CD8-positive, alpha-beta memory T cell (primary cell): Measurements from ENCODE around the gene OAS2. TPM values are rescaled to one million over a fixed set of nuclear protein-coding genes. Genes with fewer than 3 reads are reported as not detected.

ENCODE experiments used
- CTCF ChIA-PET: fragments of 350-600 bp; sonication (Branson Sonifier 250); formaldehyde crosslinking; loops from one replicate; lab custom pipeline; 2021; ENCODE audit warnings: antibody characterized with exemption; lab: Charles Lee
- POLR2A ChIA-PET: fragments of 350-600 bp; sonication (Branson Sonifier 250); formaldehyde crosslinking; loops from one replicate; lab custom pipeline; 2021; ENCODE audit warnings: antibody characterized with exemption; lab: Charles Lee
- DNase-seq, 5 donors: peaks; one replicate each; pipeline versions ENCODE4 v3.0.0 to v3.0.0-alpha.2; 2020 to 2022; ENCODE audit warnings: mixed read lengths in 1 of 5
- H3K27ac ChIP-seq: one replicate; pipeline ENCODE4 v1.7.0; 2013; ENCODE audit warnings: low read depth, mild to moderate bottlenecking, low read length, moderate library complexity
- H3K27me3 ChIP-seq: 2 replicates; pipeline ENCODE4 v1.7.0; 2013; ENCODE audit warnings: low read length, mild to moderate bottlenecking; ENCODE audit not compliant: insufficient read depth, poor library complexity, severe bottlenecking
- H3K36me3 ChIP-seq: 2 replicates; pipeline ENCODE4 v1.7.0; 2013; ENCODE audit warnings: mild to moderate bottlenecking, low read length, moderate library complexity; ENCODE audit not compliant: insufficient read depth
- H3K4me1 ChIP-seq: 2 replicates; pipeline ENCODE4 v1.7.0; 2013; ENCODE audit warnings: mild to moderate bottlenecking, low read length, moderate library complexity; ENCODE audit not compliant: insufficient read depth
- H3K4me3 ChIP-seq: 2 replicates; pipeline ENCODE4 v1.7.0; 2013; ENCODE audit warnings: mild to moderate bottlenecking, low read length
- H3K9me3 ChIP-seq: 2 replicates; pipeline ENCODE4 v1.7.0; 2013; ENCODE audit warnings: mild to moderate bottlenecking, low read length
- H3K27ac Mint-ChIP-seq, 8 donors: one replicate each; pipeline ENCODE4 v1.8.0; 2020 to 2021; ENCODE audit warnings: mixed read lengths in 8 of 8, mild to moderate bottlenecking in 6 of 8, inconsistent platforms in 3 of 8, moderate library complexity in 3 of 8
- H3K27me3 Mint-ChIP-seq, 2 donors: one replicate each; pipeline ENCODE4 v1.8.0; 2020 to 2021; ENCODE audit warnings: mixed read lengths in 2 of 2, mild to moderate bottlenecking in 1 of 2, moderate library complexity in 1 of 2
- H3K36me3 Mint-ChIP-seq, 3 donors: one replicate each; pipeline ENCODE4 v1.8.0; 2020 to 2021; ENCODE audit warnings: mixed read lengths in 3 of 3, inconsistent platforms in 1 of 3, mild to moderate bottlenecking in 1 of 3
- H3K4me1 Mint-ChIP-seq, 3 donors: one replicate each; pipeline ENCODE4 v1.8.0; 2020 to 2021; ENCODE audit warnings: mixed read lengths in 3 of 3, inconsistent platforms in 1 of 3, mild to moderate bottlenecking in 1 of 3
- H3K4me3 Mint-ChIP-seq, 7 donors: one replicate each; pipeline ENCODE4 v1.8.0; 2020 to 2021; ENCODE audit warnings: mixed read lengths in 7 of 7, mild to moderate bottlenecking in 6 of 7, moderate library complexity in 4 of 7, inconsistent platforms in 2 of 7
- H3K9me3 Mint-ChIP-seq, 5 donors: one replicate each; pipeline ENCODE4 v1.8.0; 2020 to 2022; ENCODE audit warnings: mixed read lengths in 5 of 5, mild to moderate bottlenecking in 3 of 5, moderate library complexity in 2 of 5, inconsistent platforms in 1 of 5
- polyA plus RNA-seq: library from polyadenylated mRNA; unstranded; fragments of 300-500 nt; fragmentation: Illumina TruSeq; gene quantifications from one replicate; pipeline ENCODE4 v1.2.3, GENCODE V29; 2021
- total RNA-seq, 2 experiments: library from RNA; stranded (reverse); gene quantifications; one replicate each; pipeline ENCODE4 v1.2.3, GENCODE V29; 2021

Gene OAS2
- total and polyA plus RNA-seq, 3 experiments from 2014 or later: 40.1 to 50.9 (median 46.6) TPM

GRCh38 chr12:112977139-112977538, 1.2 kb upstream of the OAS2 start:
- Mint-ChIP-seq H3K36me3 (peaks cover 1 to 23% (median 4%) of the 10 kb centered on the region in 3 donors), H3K4me3 (peak overlapping the region in 3 of 7 donors; percentile 29 to 100 (median 99)), H3K27ac (peak overlapping the region; percentile 63 to 99 (median 98)), H3K4me1 (peaks cover 33 to 53% (median 39%) of the 10 kb centered on the region in 3 donors), H3K9me3 (no peaks in the 10 kb centered on the region), H3K27me3 (no peaks in the 10 kb centered on the region)
- H3K4me1 ChIP-seq: peaks cover 30% of the 10 kb centered on the region
- no peaks in the 10 kb centered on the region for H3K36me3 ChIP-seq
- DNase-seq: no peak
- ChIA-PET POLR2A (interaction anchor here (2.8 kb wide), 1 partner anchor 39 kb away, joined by 24 read pairs; the partner anchor contains the start of gene OAS3), CTCF (interaction anchor here (1.1 to 2.7 kb wide), 4 partner anchors 8 to 70 kb away, joined by 3 to 37 read pairs (median 8); partner anchors contain the start of gene OAS1)
- no peak overlapping the region for H3K27ac ChIP-seq
- H3K4me3 ChIP-seq: peak overlapping the region; percentile 99
- no peaks in the 10 kb centered on the region for H3K9me3 ChIP-seq
- H3K27me3 ChIP-seq: no peaks in the 10 kb centered on the region

- Histone ChIP-seq H3K4me1 (peaks cover 36% of the 10 kb centered on the region), H3K9me3 (no peaks in the 10 kb centered on the region), H3K27ac (peak overlapping the region; percentile 84), H3K36me3 (no peaks in the 10 kb centered on the region), H3K4me3 (peak overlapping the region; percentile 99), H3K27me3 (no peaks in the 10 kb centered on the region)
- H3K27ac Mint-ChIP-seq: peak overlapping the region; percentile 96 to 99 (median 98)
- no peaks in the 10 kb centered on the region for H3K27me3 Mint-ChIP-seq
- no peak for DNase-seq
- ChIA-PET CTCF (interaction anchor here (0.7 to 2.7 kb wide), 10 partner anchors 9 to 197 kb away, joined by 3 to 37 read pairs (median 3); partner anchors contain the start of genes OAS1 and OAS3), POLR2A (interaction anchor here (0.5 to 2.8 kb wide), 10 partner anchors 15 to 1136 kb away, joined by 3 to 24 read pairs (median 4); partner anchors contain the start of genes MAPKAPK5, OAS1 and OAS3)
- peaks cover 38 to 58% (median 44%) of the 10 kb centered on the region in 3 donors for H3K4me1 Mint-ChIP-seq
- peak overlapping the region; percentile 99 to 100 (median 100) for H3K4me3 Mint-ChIP-seq
- H3K36me3 Mint-ChIP-seq: peaks cover 4 to 28% (median 4%) of the 10 kb centered on the region in 3 donors
- peaks cover 0 to 3% (median 0%) of the 10 kb centered on the region in 5 donors for H3K9me3 Mint-ChIP-seq
These were observed 678 bp upstream of the OAS2 start for GRCh38 chr12:112977641-112978040.

- Histone ChIP-seq H3K36me3 (no peaks in the 10 kb centered on the region), H3K4me1 (peaks cover 41% of the 10 kb centered on the region), H3K9me3 (no peaks in the 10 kb centered on the region), H3K4me3 (peak overlapping the region; percentile 99), H3K27ac (peak overlapping the region; percentile 84), H3K27me3 (no peaks in the 10 kb centered on the region)
- POLR2A ChIA-PET: interaction anchor here (0.5 to 2.8 kb wide), 3 partner anchors 41 to 238 kb away, joined by 3 to 24 read pairs (median 21); partner anchors contain the start of genes OAS1 and OAS3
- Mint-ChIP-seq H3K4me1 (peaks cover 48 to 72% (median 59%) of the 10 kb centered on the region in 3 donors), H3K27me3 (no peaks in the 10 kb centered on the region), H3K4me3 (peak overlapping the region; percentile 99 to 100 (median 100)), H3K36me3 (peaks cover 9 to 34% (median 9%) of the 10 kb centered on the region in 3 donors), H3K27ac (peak overlapping the region; percentile 96 to 99 (median 98)), H3K9me3 (peaks cover 0 to 6% (median 0%) of the 10 kb centered on the region in 5 donors)
- CTCF ChIA-PET: interaction anchor here (0.7 to 2.7 kb wide), 6 partner anchors 13 to 174 kb away, joined by 3 to 37 read pairs (median 6); partner anchors contain the start of gene OAS3
- peak in 3 of 5 donors; percentile 29 to 59 (median 36) for DNase-seq
These were observed 842 bp downstream of the OAS2 start for GRCh38 chr12:112979041-112979680.

- Histone ChIP-seq H3K4me3 (peak overlapping the region; percentile 66), H3K27ac (no peak overlapping the region), H3K36me3 (no peaks in the 10 kb centered on the region), H3K27me3 (no peaks in the 10 kb centered on the region), H3K9me3 (no peaks in the 10 kb centered on the region), H3K4me1 (peaks cover 41% of the 10 kb centered on the region)
- CTCF ChIA-PET: interaction anchor here (1.7 kb wide), 1 partner anchor 12 kb away, joined by 13 read pairs; no protein-coding TSS in a partner anchor
- Mint-ChIP-seq H3K4me3 (peak overlapping the region; percentile 99 to 100 (median 100)), H3K9me3 (peaks cover 0 to 18% (median 6%) of the 10 kb centered on the region in 5 donors), H3K27ac (peak overlapping the region; percentile 63 to 99 (median 97)), H3K27me3 (no peaks in the 10 kb centered on the region), H3K4me1 (peaks cover 60 to 86% (median 74%) of the 10 kb centered on the region in 3 donors), H3K36me3 (peaks cover 19 to 47% (median 23%) of the 10 kb centered on the region in 3 donors)
- POLR2A ChIA-PET: no interaction called here
- peak in 2 of 5 donors; percentile 36 to 41 for DNase-seq
These were observed 2.3 kb downstream of the OAS2 start for GRCh38 chr12:112980491-112981158.

- Mint-ChIP-seq H3K36me3 (peaks cover 23 to 77% (median 28%) of the 10 kb centered on the region in 3 donors), H3K27ac (peak overlapping the region in 7 of 8 donors; percentile 42 to 87 (median 76)), H3K27me3 (no peaks in the 10 kb centered on the region), H3K4me1 (peaks cover 61 to 82% (median 78%) of the 10 kb centered on the region in 3 donors), H3K4me3 (peak overlapping the region in 1 of 7 donors; percentile 32), H3K9me3 (peaks cover 0 to 18% (median 6%) of the 10 kb centered on the region in 5 donors)
- no peaks in the 10 kb centered on the region for H3K9me3 ChIP-seq
- DNase-seq: no peak
- peaks cover 45% of the 10 kb centered on the region for H3K4me1 ChIP-seq
- H3K27me3 ChIP-seq: no peaks in the 10 kb centered on the region
- POLR2A ChIA-PET: no interaction called here
- H3K4me3 ChIP-seq: no peak overlapping the region
- CTCF ChIA-PET: no interaction called here
- H3K36me3 ChIP-seq: peaks cover 37% of the 10 kb centered on the region
- H3K27ac ChIP-seq: no peak overlapping the region
These were observed 7.4 kb downstream of the OAS2 start for GRCh38 chr12:112985642-112986290.

DNA sequence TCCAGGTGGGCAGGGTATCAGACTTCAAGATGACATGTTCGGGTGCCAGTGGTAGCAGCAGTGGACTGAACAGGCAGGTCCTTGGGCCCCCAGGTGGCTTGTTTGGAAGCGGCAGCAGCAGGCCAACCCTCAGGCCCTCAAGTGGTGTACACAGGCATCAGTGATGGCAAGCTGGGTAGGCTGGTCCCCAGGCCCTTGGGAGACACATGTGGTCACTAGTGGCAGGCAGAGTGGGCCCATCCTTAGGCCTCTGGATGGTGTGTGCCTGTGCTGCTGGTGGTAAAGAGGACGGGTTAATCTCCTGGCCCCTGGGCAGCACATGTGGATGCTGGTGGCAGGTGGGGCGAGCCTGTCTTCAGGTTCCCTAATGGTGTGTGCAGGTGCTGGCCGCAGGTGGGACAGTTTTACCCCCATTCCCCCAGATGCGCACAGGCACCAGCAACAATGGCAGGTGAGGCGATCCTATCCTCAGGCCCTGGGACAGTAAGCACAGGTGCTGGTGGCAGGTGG, 8.0 kb downstream of the OAS2 start:
- H3K36me3 Mint-ChIP-seq: peaks cover 26 to 83% (median 34%) of the 10 kb centered on the region in 3 donors
- Histone ChIP-seq H3K4me1 (peaks cover 40% of the 10 kb centered on the region), H3K27me3 (no peaks in the 10 kb centered on the region), H3K27ac (no peak overlapping the region), H3K4me3 (no peak overlapping the region), H3K36me3 (peaks cover 39% of the 10 kb centered on the region), H3K9me3 (no peaks in the 10 kb centered on the region)
- CTCF ChIA-PET: no interaction called here
- H3K27me3 Mint-ChIP-seq: no peaks in the 10 kb centered on the region
- peaks cover 56 to 76% (median 73%) of the 10 kb centered on the region in 3 donors for H3K4me1 Mint-ChIP-seq
- H3K9me3 Mint-ChIP-seq: peaks cover 0 to 18% (median 6%) of the 10 kb centered on the region in 5 donors
- H3K27ac Mint-ChIP-seq: peak overlapping the region in 7 of 8 donors; percentile 42 to 87 (median 76)
- no peak overlapping the region for H3K4me3 Mint-ChIP-seq
- no peak for DNase-seq
- POLR2A ChIA-PET: no interaction called here

GRCh38 chr12:112987561-112987960, 9.2 kb downstream of the OAS2 start:
- H3K36me3 Mint-ChIP-seq: peaks cover 30 to 84% (median 36%) of the 10 kb centered on the region in 3 donors

More at GRCh38 chr12:112987561-112987960, 9.2 kb downstream of the OAS2 start:
- no peaks in the 10 kb centered on the region for H3K27me3 ChIP-seq
- H3K4me1 Mint-ChIP-seq: peaks cover 43 to 64% (median 61%) of the 10 kb centered on the region in 3 donors
- H3K4me3 ChIP-seq: no peak overlapping the region
- ChIA-PET POLR2A (no interaction called here), CTCF (interaction anchor here (1.2 to 1.7 kb wide), 2 partner anchors 50 to 187 kb away, joined by 3 to 4 read pairs; no protein-coding TSS in a partner anchor)
- H3K27me3 Mint-ChIP-seq: no peaks in the 10 kb centered on the region
- H3K9me3 ChIP-seq: no peaks in the 10 kb centered on the region
- H3K27ac ChIP-seq: no peak overlapping the region
- peaks cover 27% of the 10 kb centered on the region for H3K4me1 ChIP-seq
- H3K4me3 Mint-ChIP-seq: no peak overlapping the region
- DNase-seq: no peak
- peaks cover 0 to 16% (median 6%) of the 10 kb centered on the region in 5 donors for H3K9me3 Mint-ChIP-seq
- peak overlapping the region in 6 of 8 donors; percentile 12 to 82 (median 61) for H3K27ac Mint-ChIP-seq
- H3K36me3 ChIP-seq: peaks cover 39% of the 10 kb centered on the region
